Karpas-422 (cell line): Measurements from ENCODE around the gene XPR1. TPM values are rescaled to one million over a fixed set of nuclear protein-coding genes. Genes with fewer than 3 reads are reported as not detected.

Experiments
- DNase-seq: peaks from one replicate; pipeline ENCODE4 v3.0.0-alpha.2; 2015
- H2AFZ ChIP-seq: fragments of 200-600 bp; sonication (generic); 2 replicates; pipeline ENCODE4 v1.6.1; 2014; ENCODE audit warnings: antibody characterized with exemption, low read length, mixed read lengths
- H3K27ac ChIP-seq: fragments of 200-600 bp; sonication (generic); 2 replicates; pipeline ENCODE4 v1.5.1; 2014; ENCODE audit warnings: mild to moderate bottlenecking, low read length, moderate library complexity
- H3K27me3 ChIP-seq: fragments of 200-600 bp; sonication (generic); 2 replicates; pipeline ENCODE4 v1.6.1; 2014; ENCODE audit warnings: low read length, mixed read lengths
- H3K36me3 ChIP-seq: fragments of 200-600 bp; sonication (generic); 2 replicates; pipeline ENCODE4 v1.6.1; 2014; ENCODE audit warnings: low read length, mixed read lengths; ENCODE audit not compliant: insufficient read depth
- H3K4me1 ChIP-seq: fragments of 200-600 bp; sonication (generic); 2 replicates; pipeline ENCODE4 v1.6.1; 2014; ENCODE audit warnings: mild to moderate bottlenecking, low read length, mixed read lengths
- H3K4me2 ChIP-seq: fragments of 200-600 bp; sonication (generic); 2 replicates; pipeline ENCODE4 v1.6.1; 2014; ENCODE audit warnings: low read length, low read depth, mild to moderate bottlenecking; ENCODE audit not compliant: poor library complexity, severe bottlenecking
- H3K4me3 ChIP-seq: fragments of 200-600 bp; sonication (generic); 2 replicates; pipeline ENCODE4 v1.5.1; 2014; ENCODE audit warnings: mild to moderate bottlenecking, antibody characterized with exemption, low read length, mixed read lengths
- H3K79me2 ChIP-seq: fragments of 200-600 bp; sonication (generic); 2 replicates; pipeline ENCODE4 v1.6.1; 2014; ENCODE audit warnings: mild to moderate bottlenecking, low read length, mixed read lengths
- H3K9ac ChIP-seq: fragments of 200-600 bp; sonication (generic); 2 replicates; pipeline ENCODE4 v1.6.0; 2014; ENCODE audit warnings: low read length
- H3K9me2 ChIP-seq: fragments of 200-600 bp; sonication (generic), shearing (Covaris generic); replicated peaks from 2 replicates; pipeline ENCODE4 v1.6.0; 2014; ENCODE audit warnings: mild to moderate bottlenecking, low read length, moderate library complexity; ENCODE audit not compliant: insufficient read depth
- H3K9me3 ChIP-seq: fragments of 300-700, 200-600 bp; sonication (generic); 2 replicates; pipeline ENCODE4 v1.6.1; 2014; ENCODE audit warnings: low read length, mixed read lengths
- H4K20me1 ChIP-seq: fragments of 200-600 bp; sonication (generic); 2 replicates; pipeline ENCODE4 v1.6.1; 2014; ENCODE audit warnings: mild to moderate bottlenecking, antibody characterized with exemption, low read length, low read depth; ENCODE audit not compliant: insufficient read depth
- total RNA-seq: library from RNA; depleted of rRNA; stranded (reverse); fragments of >200 nt; shearing (Covaris generic); gene quantifications from 2 replicates; pipeline ENCODE4 v1.2.3, GENCODE V29; 2014; ENCODE audit warnings: low replicate concordance; rRNA removed

Gene XPR1
- total RNA-seq = 18.2 and 38.3 TPM in 2 replicates

DNA sequence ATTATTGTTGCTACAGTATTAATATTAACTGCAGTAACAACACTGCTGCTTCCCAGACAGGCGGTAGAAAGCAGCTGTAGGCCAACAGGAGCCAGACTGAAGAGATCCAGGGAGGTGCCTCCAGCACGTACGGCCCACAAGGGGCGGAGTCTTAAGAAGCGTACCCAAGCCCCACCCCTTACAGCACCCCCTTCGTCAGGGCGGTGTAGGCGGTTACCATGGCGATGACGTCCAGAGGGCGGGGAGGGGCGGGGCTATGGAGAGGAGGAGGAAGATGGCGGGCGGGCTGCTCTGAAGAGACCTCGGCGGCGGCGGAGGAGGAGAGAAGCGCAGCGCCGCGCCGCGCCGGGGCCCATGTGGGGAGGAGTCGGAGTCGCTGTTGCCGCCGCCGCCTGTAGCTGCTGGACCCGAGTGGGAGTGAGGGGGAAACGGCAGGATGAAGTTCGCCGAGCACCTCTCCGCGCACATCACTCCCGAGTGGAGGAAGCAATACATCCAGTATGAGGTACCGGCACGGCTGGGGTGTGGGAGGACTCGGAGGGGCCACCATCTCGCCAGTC is at the start of gene XPR1:
XPR1 (plus strand) TSS at position 257 of the 560 bp plus-strand sequence; CDS start at position 437, 180 bp downstream.
- Histone ChIP-seq H3K79me2 (peaks cover 23% of the 10 kb centered on the region), H3K36me3 (no peaks in the 10 kb centered on the region), H2AFZ (peak within 1 kb of the TSS; percentile 81; the same call in 1 of the 2 replicates), H3K27me3 (no peaks in the 10 kb centered on the region), H3K27ac (peak within 1 kb of the TSS; percentile 51; the same call in 1 of the 2 replicates), H3K9me2 (no peaks in the 10 kb centered on the region), H3K4me3 (peak within 1 kb of the TSS; percentile 81), H3K4me1 (peaks cover 57% of the 10 kb centered on the region), H3K4me2 (peak within 1 kb of the TSS; percentile 95), H3K9me3 (no peaks in the 10 kb centered on the region), H3K9ac (peak within 1 kb of the TSS; percentile 85), H4K20me1 (peaks cover 11% of the 10 kb centered on the region; the same call in 1 of the 2 replicates)
- peak; percentile 99 for DNase-seq

DNA sequence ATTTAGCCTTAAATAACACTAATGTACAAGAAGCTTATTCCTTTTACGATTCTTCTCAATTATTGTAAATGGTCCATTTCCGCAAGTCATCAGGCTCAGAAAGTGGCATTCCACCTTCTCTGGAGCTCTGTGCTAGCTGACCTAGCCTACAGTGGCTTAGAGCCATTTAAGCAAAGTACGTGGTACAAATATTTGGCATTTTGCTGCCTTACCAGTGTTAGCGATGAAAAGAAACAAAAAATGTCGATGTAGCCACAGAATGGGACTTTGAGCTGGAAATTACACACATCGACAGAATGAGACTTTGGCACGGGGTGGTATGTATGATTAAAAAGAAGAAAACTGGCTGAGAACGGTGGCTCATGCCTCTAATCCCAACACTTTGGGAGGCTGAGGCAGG is 47.0 kb upstream of the XPR1 start:
- Histone ChIP-seq H3K27ac (no peak overlapping the region), H3K4me2 (no peak overlapping the region), H3K9ac (no peak overlapping the region), H3K27me3 (no peaks in the 10 kb centered on the region), H3K9me2 (no peaks in the 10 kb centered on the region), H2AFZ (no peak overlapping the region), H4K20me1 (no peaks in the 10 kb centered on the region), H3K79me2 (no peaks in the 10 kb centered on the region), H3K4me3 (no peak overlapping the region), H3K9me3 (no peaks in the 10 kb centered on the region; the same call in 1 of the 2 replicates), H3K36me3 (no peaks in the 10 kb centered on the region), H3K4me1 (no peaks in the 10 kb centered on the region)
- no peak for DNase-seq

- Histone ChIP-seq H3K4me3 (no peak overlapping the region), H3K9me3 (no peaks in the 10 kb centered on the region; the same call in 1 of the 2 replicates), H2AFZ (no peak overlapping the region), H3K36me3 (no peaks in the 10 kb centered on the region), H3K4me2 (no peak overlapping the region), H3K27ac (no peak overlapping the region), H4K20me1 (no peaks in the 10 kb centered on the region), H3K9ac (no peak overlapping the region), H3K9me2 (no peaks in the 10 kb centered on the region), H3K79me2 (no peaks in the 10 kb centered on the region), H3K4me1 (no peaks in the 10 kb centered on the region), H3K27me3 (no peaks in the 10 kb centered on the region)
- no peak for DNase-seq
Measured at GRCh38 chr1:180585994-180586359, 45.8 kb upstream of the XPR1 start.

DNA sequence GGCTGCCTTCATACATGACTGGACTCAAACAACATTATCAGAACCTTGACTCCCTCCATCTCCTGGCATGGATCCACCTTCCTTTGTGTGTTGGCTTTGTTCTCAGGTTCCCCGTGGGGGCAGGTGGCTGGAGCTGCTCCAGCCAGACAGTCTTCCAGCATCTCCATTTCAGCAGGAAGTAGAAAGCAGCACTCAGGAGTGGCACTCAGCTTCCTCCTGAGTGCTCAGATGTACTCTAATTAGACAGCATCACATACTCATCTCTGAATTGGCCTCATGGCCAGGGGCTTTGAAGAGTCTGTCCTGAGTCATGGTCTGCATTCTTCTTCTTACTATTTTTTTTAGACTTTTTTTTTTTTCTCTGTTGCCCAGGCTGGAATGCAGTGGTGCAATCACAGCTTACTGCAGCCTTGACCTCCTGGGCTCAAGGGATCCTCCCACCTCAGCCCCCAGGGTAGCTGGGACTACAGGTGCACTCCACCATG is 45.1 kb upstream of the XPR1 start:
- H3K9ac ChIP-seq = no peak overlapping the region
- no peaks in the 10 kb centered on the region for H3K79me2 ChIP-seq
- no peak overlapping the region for H3K4me3 ChIP-seq
- no peaks in the 10 kb centered on the region for H3K9me2 ChIP-seq
- H3K27ac ChIP-seq = no peak overlapping the region
- DNase-seq = no peak
- no peaks in the 10 kb centered on the region for H3K27me3 ChIP-seq
- no peak overlapping the region for H2AFZ ChIP-seq
- no peaks in the 10 kb centered on the region for H3K4me1 ChIP-seq
- H4K20me1 ChIP-seq = no peaks in the 10 kb centered on the region
- no peaks in the 10 kb centered on the region for H3K36me3 ChIP-seq
- no peaks in the 10 kb centered on the region; the same call in 1 of the 2 replicates for H3K9me3 ChIP-seq
- no peak overlapping the region for H3K4me2 ChIP-seq

DNA sequence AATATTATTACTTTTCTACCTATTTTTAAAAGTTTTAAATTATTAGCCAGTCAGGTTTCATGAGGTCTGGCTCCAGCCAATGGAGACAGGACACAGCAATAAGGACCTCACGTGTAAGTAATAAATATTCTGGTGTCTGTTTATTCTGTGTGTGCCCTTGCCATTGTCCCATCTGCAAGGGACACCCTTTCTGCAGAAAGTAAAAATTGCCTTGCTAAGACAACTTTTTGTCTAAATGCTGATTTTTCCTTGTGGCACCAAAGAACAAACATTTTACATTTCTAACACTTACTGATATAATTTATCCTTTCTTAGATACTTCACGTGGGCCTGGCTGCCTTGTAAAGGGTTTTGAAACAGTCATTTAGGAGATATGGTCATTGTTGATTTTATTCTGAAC is 43.7 kb upstream of the XPR1 start:
- Histone ChIP-seq H3K9me3 (no peaks in the 10 kb centered on the region; the same call in 1 of the 2 replicates), H3K4me2 (no peak overlapping the region), H3K4me3 (no peak overlapping the region), H3K36me3 (no peaks in the 10 kb centered on the region), H3K9ac (no peak overlapping the region), H3K4me1 (no peaks in the 10 kb centered on the region), H3K27me3 (no peaks in the 10 kb centered on the region), H2AFZ (no peak overlapping the region), H3K27ac (no peak overlapping the region), H4K20me1 (no peaks in the 10 kb centered on the region), H3K9me2 (no peaks in the 10 kb centered on the region), H3K79me2 (no peaks in the 10 kb centered on the region)
- no peak for DNase-seq

DNA sequence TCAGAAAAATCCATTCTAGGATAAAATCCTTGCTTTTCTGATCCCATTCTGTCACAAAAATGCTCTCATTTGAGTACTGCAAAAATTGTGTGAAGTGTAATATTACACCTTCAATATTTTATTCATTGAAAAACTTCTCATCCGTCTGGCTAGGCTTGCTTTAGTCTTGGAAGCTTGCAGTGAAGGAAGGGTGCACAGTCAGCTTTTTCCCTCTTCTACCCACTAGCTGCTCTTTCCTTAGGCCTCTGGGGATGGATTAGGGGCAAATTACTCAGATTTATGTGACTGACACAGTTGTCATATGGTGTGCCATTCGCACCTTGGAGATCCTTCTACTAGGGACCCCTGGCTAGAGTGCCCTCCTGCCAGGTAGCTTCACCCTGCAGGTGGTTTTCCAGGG is 40.9 kb upstream of the XPR1 start:
- H3K79me2 ChIP-seq = no peaks in the 10 kb centered on the region
- no peaks in the 10 kb centered on the region for H4K20me1 ChIP-seq
- H3K4me1 ChIP-seq = no peaks in the 10 kb centered on the region
- H3K4me2 ChIP-seq = no peak overlapping the region
- no peak overlapping the region for H3K27ac ChIP-seq
- no peak overlapping the region for H3K4me3 ChIP-seq
- H3K9ac ChIP-seq = no peak overlapping the region
- H2AFZ ChIP-seq = no peak overlapping the region
- no peaks in the 10 kb centered on the region; the same call in 1 of the 2 replicates for H3K9me3 ChIP-seq
- no peaks in the 10 kb centered on the region for H3K27me3 ChIP-seq
- H3K9me2 ChIP-seq = no peaks in the 10 kb centered on the region
- no peaks in the 10 kb centered on the region for H3K36me3 ChIP-seq
- DNase-seq = no peak

DNA sequence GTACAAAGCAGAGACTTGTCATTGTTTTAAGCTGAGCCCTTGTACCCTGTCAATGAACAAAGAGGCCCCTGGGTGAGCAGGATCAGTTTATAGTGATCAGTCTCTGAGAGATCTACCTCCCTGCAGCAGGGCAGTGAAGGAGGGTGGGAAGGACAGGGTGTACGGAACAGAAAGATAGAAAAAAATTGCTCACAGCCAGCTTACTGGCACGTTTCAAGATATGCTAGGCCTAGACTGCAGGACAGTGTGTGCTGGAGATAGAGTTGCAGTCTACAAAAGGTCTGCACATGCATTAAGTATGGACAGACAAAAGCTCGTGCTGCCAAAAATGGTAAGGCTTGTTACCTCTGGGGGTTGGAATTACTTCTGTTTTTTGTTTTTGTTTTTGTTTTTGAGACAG is 38.4 kb upstream of the XPR1 start:
- H4K20me1 ChIP-seq = no peaks in the 10 kb centered on the region
- no peaks in the 10 kb centered on the region for H3K9me3 ChIP-seq
- no peak overlapping the region for H3K9ac ChIP-seq
- H2AFZ ChIP-seq = no peak overlapping the region
- H3K4me3 ChIP-seq = no peak overlapping the region
- H3K79me2 ChIP-seq = no peaks in the 10 kb centered on the region
- H3K4me2 ChIP-seq = no peak overlapping the region
- H3K4me1 ChIP-seq = no peaks in the 10 kb centered on the region
- H3K27me3 ChIP-seq = no peaks in the 10 kb centered on the region
- H3K9me2 ChIP-seq = no peaks in the 10 kb centered on the region
- no peaks in the 10 kb centered on the region for H3K36me3 ChIP-seq
- no peak overlapping the region for H3K27ac ChIP-seq
- no peak for DNase-seq

- Histone ChIP-seq H3K9me2 (no peaks in the 10 kb centered on the region), H2AFZ (no peak overlapping the region), H3K9me3 (no peaks in the 10 kb centered on the region), H3K27ac (no peak overlapping the region), H3K79me2 (no peaks in the 10 kb centered on the region), H3K27me3 (no peaks in the 10 kb centered on the region), H4K20me1 (no peaks in the 10 kb centered on the region), H3K4me1 (no peaks in the 10 kb centered on the region), H3K4me2 (no peak overlapping the region), H3K36me3 (no peaks in the 10 kb centered on the region), H3K4me3 (no peak overlapping the region), H3K9ac (no peak overlapping the region)
- DNase-seq = no peak
Measured at GRCh38 chr1:180594723-180595122, 37.1 kb upstream of the XPR1 start.
